ENCODE results near the gene KLHDC4. TPM values are rescaled to one million over a fixed set of nuclear protein-coding genes. Genes with fewer than 3 reads are reported as not detected.

Gene KLHDC4
- total and polyA plus RNA-seq, 9 donors = 18.4 to 38.0 (median 26.1) TPM

- WGBS (ENCODE audit: insufficient coverage) = 55% methylated on average over 14 of the region's 14 CpGs
- Histone ChIP-seq H3K27me3 (ENCODE audit: control insufficient read depth, insufficient read depth, low read length) (peaks cover 14% of the 10 kb centered on the region), H3K4me1 (ENCODE audit: control insufficient read depth, insufficient read depth, low read length) (peaks cover 15% of the 10 kb centered on the region)
Measured at GRCh38 chr16:87678618-87679017, 87.2 kb downstream of the KLHDC4 start.

GRCh38 chr16:87677830-87678229 lies 88.0 kb downstream of the KLHDC4 start:
- WGBS (ENCODE audit: insufficient coverage) = 91% methylated on average over 3 of the region's 5 CpGs

More at GRCh38 chr16:87678618-87679017, 87.2 kb downstream of the KLHDC4 start:
- H3K9me3 ChIP-seq (replicated peaks; ENCODE audit: control insufficient read depth, low read depth, low read length) = no peaks in the 10 kb centered on the region
- no peaks in the 10 kb centered on the region for H3K36me3 ChIP-seq (ENCODE audit: control insufficient read depth, insufficient read depth, low read length)
- no peak for DNase-seq
- H3K4me3 ChIP-seq (ENCODE audit: low read length) = no peak overlapping the region
- no peak overlapping the region for H3K27ac ChIP-seq (ENCODE audit: low read length)

DNA sequence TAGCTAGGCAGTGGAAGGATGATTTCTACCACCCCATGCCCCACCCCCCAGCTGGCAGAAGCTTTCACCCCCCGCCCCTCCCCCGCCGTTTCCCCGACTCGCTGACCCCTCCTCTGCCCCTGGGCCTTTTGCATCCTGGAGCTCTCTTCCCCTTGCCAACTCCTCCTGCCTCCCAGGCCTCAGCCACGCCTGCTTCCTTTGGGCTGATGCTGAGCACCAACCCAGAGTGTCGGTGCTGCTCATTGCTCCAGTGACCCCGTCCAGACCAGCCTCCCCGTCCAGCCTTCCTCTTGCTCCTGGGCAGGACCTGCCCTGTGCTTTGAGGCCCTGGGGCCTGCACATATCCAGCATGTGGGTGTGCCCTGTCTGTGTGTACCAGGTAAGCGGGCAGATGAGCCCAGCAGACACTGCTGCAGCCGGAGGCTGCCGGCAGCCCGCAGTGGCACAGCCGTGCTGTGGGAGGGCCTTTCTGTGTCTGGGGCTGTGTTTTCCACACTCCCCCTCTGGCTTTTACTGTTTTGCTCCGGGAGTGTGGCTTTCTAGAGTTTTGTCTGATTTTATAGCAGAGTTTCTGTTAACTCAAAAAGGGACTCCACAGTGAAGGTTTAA lies 90.6 kb downstream of the KLHDC4 start:
- 12% methylated on average over 13 of the region's 15 CpGs for WGBS (ENCODE audit: insufficient coverage)
- no peaks in the 10 kb centered on the region for H3K9me3 ChIP-seq (replicated peaks; ENCODE audit: control insufficient read depth, low read depth, low read length)
- H3K36me3 ChIP-seq (ENCODE audit: control insufficient read depth, insufficient read depth, low read length) = no peaks in the 10 kb centered on the region
- DNase-seq = no peak
- no peak overlapping the region for H3K27ac ChIP-seq (ENCODE audit: low read length)
- H3K4me3 ChIP-seq (ENCODE audit: low read length) = no peak overlapping the region
- H3K27me3 ChIP-seq (ENCODE audit: control insufficient read depth, insufficient read depth, low read length) = peaks cover 4% of the 10 kb centered on the region
- H3K4me1 ChIP-seq (ENCODE audit: control insufficient read depth, insufficient read depth, low read length) = peaks cover 3% of the 10 kb centered on the region

More at GRCh38 chr16:87677830-87678229, 88.0 kb downstream of the KLHDC4 start:
- Histone ChIP-seq H3K4me3 (ENCODE audit: low read length) (no peak overlapping the region), H3K27me3 (ENCODE audit: control insufficient read depth, insufficient read depth, low read length) (peaks cover 10% of the 10 kb centered on the region), H3K9me3 (replicated peaks; ENCODE audit: control insufficient read depth, low read depth, low read length) (no peaks in the 10 kb centered on the region), H3K27ac (ENCODE audit: low read length) (no peak overlapping the region), H3K4me1 (ENCODE audit: control insufficient read depth, insufficient read depth, low read length) (peaks cover 15% of the 10 kb centered on the region), H3K36me3 (ENCODE audit: control insufficient read depth, insufficient read depth, low read length) (no peaks in the 10 kb centered on the region)
- no peak for DNase-seq

DNA sequence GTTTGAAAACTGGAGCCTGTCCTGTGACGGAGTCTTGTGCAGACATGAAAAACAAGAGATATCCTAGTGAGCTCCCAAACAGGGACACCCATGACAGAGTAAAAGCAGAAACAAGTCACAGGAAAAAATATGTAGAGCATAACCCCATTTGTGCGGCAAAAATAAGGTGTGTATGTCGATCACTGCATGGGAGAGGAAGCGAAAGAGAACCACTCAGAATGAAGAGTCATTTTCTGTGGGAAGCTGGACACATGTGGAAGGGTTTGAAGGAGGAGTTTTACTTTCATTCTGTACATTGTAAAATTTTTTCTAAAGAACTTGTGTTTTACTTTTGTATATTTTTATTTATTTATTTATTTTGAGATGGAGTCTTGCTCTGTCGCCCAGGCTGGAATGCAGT lies 91.4 kb downstream of the KLHDC4 start:
- no peak overlapping the region for H3K4me3 ChIP-seq (ENCODE audit: low read length)
- H3K27ac ChIP-seq (ENCODE audit: low read length) = no peak overlapping the region
- no peaks in the 10 kb centered on the region for H3K36me3 ChIP-seq (ENCODE audit: control insufficient read depth, insufficient read depth, low read length)
- no peaks in the 10 kb centered on the region for H3K9me3 ChIP-seq (replicated peaks; ENCODE audit: control insufficient read depth, low read depth, low read length)
- H3K4me1 ChIP-seq (ENCODE audit: control insufficient read depth, insufficient read depth, low read length) = peaks cover 3% of the 10 kb centered on the region
- DNase-seq = no peak
- peaks cover 4% of the 10 kb centered on the region for H3K27me3 ChIP-seq (ENCODE audit: control insufficient read depth, insufficient read depth, low read length)
- WGBS (ENCODE audit: insufficient coverage) = 86% methylated on average over 5 of the region's 5 CpGs

GRCh38 chr16:87671715-87672270 lies 94.0 kb downstream of the KLHDC4 start:
- WGBS (ENCODE audit: insufficient coverage) = 91% methylated on average over 15 of the region's 20 CpGs
- Histone ChIP-seq H3K27ac (ENCODE audit: low read length) (no peak overlapping the region), H3K4me3 (ENCODE audit: low read length) (no peak overlapping the region), H3K9me3 (replicated peaks; ENCODE audit: control insufficient read depth, low read depth, low read length) (no peaks in the 10 kb centered on the region), H3K27me3 (ENCODE audit: control insufficient read depth, insufficient read depth, low read length) (peaks cover 9% of the 10 kb centered on the region), H3K36me3 (ENCODE audit: control insufficient read depth, insufficient read depth, low read length) (no peaks in the 10 kb centered on the region), H3K4me1 (ENCODE audit: control insufficient read depth, insufficient read depth, low read length) (no peaks in the 10 kb centered on the region)
- no peak for DNase-seq

DNA sequence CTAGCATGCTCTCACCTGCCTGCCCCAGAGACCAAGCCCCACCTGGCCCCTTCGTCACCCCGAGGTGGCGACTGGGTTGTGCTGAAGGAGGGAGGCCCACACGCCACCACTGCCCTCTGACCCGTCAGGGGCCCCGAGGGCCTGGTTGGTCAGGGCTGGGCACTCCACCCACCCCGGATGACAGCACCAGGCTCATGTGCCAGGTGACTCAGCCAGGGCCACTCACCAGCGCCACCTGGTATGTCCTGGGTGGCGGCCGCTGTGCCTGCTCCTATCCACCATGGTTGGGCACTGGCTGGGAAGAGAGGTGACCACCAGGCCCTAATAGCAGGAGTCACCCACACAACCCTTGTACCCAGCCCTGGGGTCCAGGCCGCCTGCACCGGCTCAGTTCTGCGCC lies 94.6 kb downstream of the KLHDC4 start:
- no peaks in the 10 kb centered on the region for H3K9me3 ChIP-seq (replicated peaks; ENCODE audit: control insufficient read depth, low read depth, low read length)
- no peaks in the 10 kb centered on the region for H3K4me1 ChIP-seq (ENCODE audit: control insufficient read depth, insufficient read depth, low read length)
- no peak for DNase-seq
- WGBS (ENCODE audit: insufficient coverage) = 86% methylated on average over 13 of the region's 13 CpGs
- peaks cover 11% of the 10 kb centered on the region for H3K27me3 ChIP-seq (ENCODE audit: control insufficient read depth, insufficient read depth, low read length)
- no peak overlapping the region for H3K27ac ChIP-seq (ENCODE audit: low read length)
- H3K36me3 ChIP-seq (ENCODE audit: control insufficient read depth, insufficient read depth, low read length) = no peaks in the 10 kb centered on the region
- H3K4me3 ChIP-seq (ENCODE audit: low read length) = no peak overlapping the region

DNA sequence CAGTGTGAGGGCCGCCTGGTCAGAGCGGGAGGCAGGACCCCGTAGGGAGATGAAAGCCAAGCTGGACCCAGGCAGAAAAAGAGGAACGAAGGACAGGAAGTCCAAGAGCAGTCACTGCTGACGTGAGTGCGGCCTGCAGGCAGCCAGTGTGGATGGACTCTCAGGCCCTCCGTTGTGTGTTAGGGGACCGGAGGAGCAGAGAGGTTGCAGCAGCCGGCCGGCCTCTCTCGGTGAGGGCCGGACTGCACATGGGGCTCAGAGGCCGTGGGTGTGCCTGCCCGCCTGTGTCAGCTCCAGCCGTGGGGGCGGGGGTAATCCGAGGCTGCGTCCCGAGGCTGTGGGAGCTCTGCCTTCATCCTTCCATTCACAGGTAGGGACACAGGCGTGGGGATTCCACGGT lies 96.1 kb downstream of the KLHDC4 start:
- H3K4me1 ChIP-seq (ENCODE audit: control insufficient read depth, insufficient read depth, low read length) = no peaks in the 10 kb centered on the region
- DNase-seq = no peak
- no peaks in the 10 kb centered on the region for H3K9me3 ChIP-seq (replicated peaks; ENCODE audit: control insufficient read depth, low read depth, low read length)
- H3K27ac ChIP-seq (ENCODE audit: low read length) = no peak overlapping the region
- H3K36me3 ChIP-seq (ENCODE audit: control insufficient read depth, insufficient read depth, low read length) = no peaks in the 10 kb centered on the region
- H3K27me3 ChIP-seq (ENCODE audit: control insufficient read depth, insufficient read depth, low read length) = peaks cover 11% of the 10 kb centered on the region
- no peak overlapping the region for H3K4me3 ChIP-seq (ENCODE audit: low read length)
- WGBS (ENCODE audit: insufficient coverage) = 58% methylated on average over 12 of the region's 21 CpGs

DNA sequence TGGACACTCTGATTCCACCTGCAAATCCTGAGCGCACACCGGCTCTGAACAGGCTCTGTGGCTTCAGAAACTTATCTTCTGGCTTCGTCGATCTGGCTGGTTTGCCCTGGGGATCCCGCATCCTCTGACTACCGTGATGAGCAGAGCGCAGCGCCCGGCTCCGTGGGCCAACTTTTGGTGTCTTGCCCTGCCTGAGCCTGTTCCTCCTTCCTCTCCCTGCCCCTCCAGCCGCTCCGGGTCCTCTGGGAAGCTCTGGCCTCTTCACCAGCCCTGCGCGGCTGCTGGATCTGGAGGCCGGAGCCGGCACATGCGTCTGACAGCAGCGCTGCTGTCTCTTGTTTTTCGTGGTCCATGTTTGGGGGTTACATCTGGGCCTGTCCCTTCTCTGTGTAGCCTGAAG lies 97.8 kb downstream of the KLHDC4 start:
- Histone ChIP-seq H3K27ac (ENCODE audit: low read length) (no peak overlapping the region), H3K36me3 (ENCODE audit: control insufficient read depth, insufficient read depth, low read length) (no peaks in the 10 kb centered on the region), H3K9me3 (replicated peaks; ENCODE audit: control insufficient read depth, low read depth, low read length) (no peaks in the 10 kb centered on the region), H3K27me3 (ENCODE audit: control insufficient read depth, insufficient read depth, low read length) (peaks cover 11% of the 10 kb centered on the region), H3K4me3 (ENCODE audit: low read length) (no peak overlapping the region), H3K4me1 (ENCODE audit: control insufficient read depth, insufficient read depth, low read length) (no peaks in the 10 kb centered on the region)
- 75% methylated on average over 17 of the region's 19 CpGs for WGBS (ENCODE audit: insufficient coverage)
- no peak for DNase-seq

DNA sequence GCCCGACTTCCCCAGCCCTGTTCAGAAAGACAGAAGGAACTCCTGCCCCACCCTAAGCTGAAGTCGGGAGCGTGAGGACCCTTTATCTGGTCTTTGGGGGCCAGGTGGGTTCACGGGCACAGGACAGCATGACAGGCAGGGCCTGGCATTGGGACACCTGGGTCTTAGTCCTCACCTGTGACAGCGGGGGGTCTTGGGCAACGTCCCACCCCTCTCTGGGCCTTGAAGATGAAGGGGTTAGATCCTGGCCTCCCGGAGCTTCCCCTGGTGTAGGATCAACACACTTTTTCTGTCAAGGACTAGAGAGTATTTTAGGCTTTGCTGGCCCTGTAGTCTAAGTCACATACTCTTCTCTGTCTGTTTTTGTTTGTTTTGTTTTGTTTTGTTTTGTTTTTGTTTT lies 98.3 kb downstream of the KLHDC4 start:
- Histone ChIP-seq H3K27ac (ENCODE audit: low read length) (no peak overlapping the region), H3K36me3 (ENCODE audit: control insufficient read depth, insufficient read depth, low read length) (no peaks in the 10 kb centered on the region), H3K9me3 (replicated peaks; ENCODE audit: control insufficient read depth, low read depth, low read length) (no peaks in the 10 kb centered on the region), H3K4me3 (ENCODE audit: low read length) (no peak overlapping the region), H3K27me3 (ENCODE audit: control insufficient read depth, insufficient read depth, low read length) (peaks cover 12% of the 10 kb centered on the region), H3K4me1 (ENCODE audit: control insufficient read depth, insufficient read depth, low read length) (no peaks in the 10 kb centered on the region)
- no CpG with 5 or more reads among the region's 7 CpGs for WGBS (ENCODE audit: insufficient coverage)
- no peak for DNase-seq

DNA sequence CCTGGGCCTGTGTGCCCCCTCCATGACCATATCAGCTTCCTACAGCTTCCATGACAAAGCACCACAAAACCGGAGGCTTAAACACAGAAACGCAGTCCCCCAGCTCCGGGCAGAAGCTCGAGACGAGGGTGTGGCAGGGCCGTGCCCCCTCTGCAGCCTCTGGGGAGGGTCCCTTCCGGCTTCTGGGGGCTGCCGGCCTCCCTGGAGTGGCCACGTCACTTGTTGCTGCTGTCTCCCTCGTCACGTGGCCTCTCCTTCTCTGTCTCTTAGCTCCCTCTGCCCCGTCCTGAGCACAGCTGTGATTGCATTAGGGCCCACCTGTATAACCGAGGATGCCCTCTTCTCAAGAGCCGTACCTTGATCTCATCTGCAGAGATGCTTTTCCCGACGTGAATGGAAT lies 98.9 kb downstream of the KLHDC4 start:
- Histone ChIP-seq H3K4me3 (ENCODE audit: low read length) (no peak overlapping the region), H3K27ac (ENCODE audit: low read length) (no peak overlapping the region), H3K27me3 (ENCODE audit: control insufficient read depth, insufficient read depth, low read length) (peaks cover 14% of the 10 kb centered on the region), H3K4me1 (ENCODE audit: control insufficient read depth, insufficient read depth, low read length) (no peaks in the 10 kb centered on the region), H3K36me3 (ENCODE audit: control insufficient read depth, insufficient read depth, low read length) (no peaks in the 10 kb centered on the region), H3K9me3 (replicated peaks; ENCODE audit: control insufficient read depth, low read depth, low read length) (no peaks in the 10 kb centered on the region)
- no peak for DNase-seq
- 77% methylated on average over 16 of the region's 16 CpGs for WGBS (ENCODE audit: insufficient coverage)
